IgD-negative memory B cell (primary cell): Measurements from ENCODE around the gene H3-3A. TPM values are rescaled to one million over a fixed set of nuclear protein-coding genes. Genes with fewer than 3 reads are reported as not detected.

Source experiments
- polyA plus RNA-seq: library from polyadenylated mRNA; unstranded; fragments of 300-500 nt; fragmentation: Illumina TruSeq; gene quantifications from one replicate; pipeline ENCODE4 v1.2.3, GENCODE V29; 2021

Gene H3-3A
- polyA plus RNA-seq, 1 donor from 2014 or later: 1,011 TPM

Other genes starting within 250 kb of the H3-3A start
- gene TMEM63A, start 180.3 kb upstream of the H3-3A start, polyA plus RNA-seq: 32.1 TPM
- not detected for gene LEFTY1, start 173.6 kb upstream of the H3-3A start, polyA plus RNA-seq
- gene PYCR2, start 138.5 kb upstream of the H3-3A start, polyA plus RNA-seq: 68.9 TPM
- gene LEFTY2, start 121.5 kb upstream of the H3-3A start, polyA plus RNA-seq: 0.20 TPM
- gene SDE2, start 63.4 kb upstream of the H3-3A start, polyA plus RNA-seq: 9.2 TPM
- 41.3 TPM for gene ACBD3, start 124.0 kb downstream of the H3-3A start, polyA plus RNA-seq
- 1.6 TPM for gene MIXL1, start 160.9 kb downstream of the H3-3A start, polyA plus RNA-seq
- 3.6 TPM for gene LIN9, start 246.4 kb downstream of the H3-3A start, polyA plus RNA-seq